CD8-positive, alpha-beta memory T cell (primary cell): ENCODE data around the gene KCNK5. TPM values are rescaled to one million over a fixed set of nuclear protein-coding genes. Genes with fewer than 3 reads are reported as not detected.

ENCODE experiments used
- CTCF ChIA-PET: fragments of 350-600 bp; sonication (Branson Sonifier 250); formaldehyde crosslinking; loops from one replicate; lab custom pipeline; 2021; ENCODE audit warnings: antibody characterized with exemption; lab: Charles Lee
- POLR2A ChIA-PET: fragments of 350-600 bp; sonication (Branson Sonifier 250); formaldehyde crosslinking; loops from one replicate; lab custom pipeline; 2021; ENCODE audit warnings: antibody characterized with exemption; lab: Charles Lee
- DNase-seq, 5 donors: peaks; one replicate each; pipeline versions ENCODE4 v3.0.0 to v3.0.0-alpha.2; 2020 to 2022; ENCODE audit warnings: mixed read lengths in 1 of 5
- H3K27ac ChIP-seq: one replicate; pipeline ENCODE4 v1.7.0; 2013; ENCODE audit warnings: low read depth, mild to moderate bottlenecking, low read length, moderate library complexity
- H3K27me3 ChIP-seq: 2 replicates; pipeline ENCODE4 v1.7.0; 2013; ENCODE audit warnings: low read length, mild to moderate bottlenecking; ENCODE audit not compliant: insufficient read depth, poor library complexity, severe bottlenecking
- H3K36me3 ChIP-seq: 2 replicates; pipeline ENCODE4 v1.7.0; 2013; ENCODE audit warnings: mild to moderate bottlenecking, low read length, moderate library complexity; ENCODE audit not compliant: insufficient read depth
- H3K4me1 ChIP-seq: 2 replicates; pipeline ENCODE4 v1.7.0; 2013; ENCODE audit warnings: mild to moderate bottlenecking, low read length, moderate library complexity; ENCODE audit not compliant: insufficient read depth
- H3K4me3 ChIP-seq: 2 replicates; pipeline ENCODE4 v1.7.0; 2013; ENCODE audit warnings: mild to moderate bottlenecking, low read length
- H3K9me3 ChIP-seq: 2 replicates; pipeline ENCODE4 v1.7.0; 2013; ENCODE audit warnings: mild to moderate bottlenecking, low read length
- H3K27ac Mint-ChIP-seq, 8 donors: one replicate each; pipeline ENCODE4 v1.8.0; 2020 to 2021; ENCODE audit warnings: mixed read lengths in 8 of 8, mild to moderate bottlenecking in 6 of 8, inconsistent platforms in 3 of 8, moderate library complexity in 3 of 8
- H3K27me3 Mint-ChIP-seq, 2 donors: one replicate each; pipeline ENCODE4 v1.8.0; 2020 to 2021; ENCODE audit warnings: mixed read lengths in 2 of 2, mild to moderate bottlenecking in 1 of 2, moderate library complexity in 1 of 2
- H3K36me3 Mint-ChIP-seq, 3 donors: one replicate each; pipeline ENCODE4 v1.8.0; 2020 to 2021; ENCODE audit warnings: mixed read lengths in 3 of 3, inconsistent platforms in 1 of 3, mild to moderate bottlenecking in 1 of 3
- H3K4me1 Mint-ChIP-seq, 3 donors: one replicate each; pipeline ENCODE4 v1.8.0; 2020 to 2021; ENCODE audit warnings: mixed read lengths in 3 of 3, inconsistent platforms in 1 of 3, mild to moderate bottlenecking in 1 of 3
- H3K4me3 Mint-ChIP-seq, 7 donors: one replicate each; pipeline ENCODE4 v1.8.0; 2020 to 2021; ENCODE audit warnings: mixed read lengths in 7 of 7, mild to moderate bottlenecking in 6 of 7, moderate library complexity in 4 of 7, inconsistent platforms in 2 of 7
- H3K9me3 Mint-ChIP-seq, 5 donors: one replicate each; pipeline ENCODE4 v1.8.0; 2020 to 2022; ENCODE audit warnings: mixed read lengths in 5 of 5, mild to moderate bottlenecking in 3 of 5, moderate library complexity in 2 of 5, inconsistent platforms in 1 of 5
- polyA plus RNA-seq: library from polyadenylated mRNA; unstranded; fragments of 300-500 nt; fragmentation: Illumina TruSeq; gene quantifications from one replicate; pipeline ENCODE4 v1.2.3, GENCODE V29; 2021
- total RNA-seq, 2 experiments: library from RNA; stranded (reverse); gene quantifications; one replicate each; pipeline ENCODE4 v1.2.3, GENCODE V29; 2021

The KCNK5 gene
- total and polyA plus RNA-seq, 3 experiments from 2014 or later = 0.97 to 28.4 (median 27.6) TPM

DNA sequence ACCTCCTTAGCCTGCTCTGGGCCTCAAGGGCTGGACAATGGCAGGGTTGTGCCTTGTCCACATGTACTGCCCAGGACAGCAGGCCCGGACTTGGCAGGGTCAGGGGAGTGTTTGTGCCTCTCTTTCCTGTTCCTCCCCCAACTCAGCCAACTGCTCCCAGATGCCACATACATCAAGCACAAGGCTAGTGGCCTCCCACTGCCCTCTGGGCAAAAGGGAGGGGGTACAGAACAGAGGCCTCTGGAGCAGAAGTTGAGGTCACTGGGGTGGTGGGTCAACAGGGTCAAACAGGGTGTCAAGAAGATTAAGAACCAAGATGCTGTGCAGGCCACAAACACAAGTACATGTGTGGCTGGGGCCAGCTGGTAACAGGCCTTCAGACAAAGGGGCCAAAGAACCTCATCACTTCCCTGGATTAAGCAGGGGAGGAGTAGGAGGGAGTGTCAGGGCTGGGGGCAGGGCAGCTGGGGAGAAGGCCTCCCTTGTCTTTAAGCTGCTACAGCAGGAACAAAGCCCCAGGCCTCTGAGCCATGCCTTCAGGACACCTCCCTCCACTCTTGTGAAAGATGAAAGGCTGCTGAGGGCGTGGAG lies 36.0 kb downstream of the KCNK5 start:
- H3K9me3 Mint-ChIP-seq = no peaks in the 10 kb centered on the region
- Histone ChIP-seq H3K36me3 (no peaks in the 10 kb centered on the region), H3K27ac (no peak overlapping the region), H3K27me3 (no peaks in the 10 kb centered on the region), H3K9me3 (no peaks in the 10 kb centered on the region), H3K4me3 (no peak overlapping the region), H3K4me1 (no peaks in the 10 kb centered on the region)
- H3K4me3 Mint-ChIP-seq = no peak overlapping the region
- ChIA-PET POLR2A (no interaction called here), CTCF (no interaction called here)
- peaks cover 4 to 5% (median 5%) of the 10 kb centered on the region in 3 donors for H3K4me1 Mint-ChIP-seq
- H3K27me3 Mint-ChIP-seq = peaks cover 0 to 2% of the 10 kb centered on the region in 2 donors
- peak in 1 of 5 donors; percentile 8 for DNase-seq
- H3K36me3 Mint-ChIP-seq = peaks cover 3 to 26% (median 3%) of the 10 kb centered on the region in 3 donors
- peak overlapping the region in 1 of 8 donors; percentile 17 for H3K27ac Mint-ChIP-seq

DNA sequence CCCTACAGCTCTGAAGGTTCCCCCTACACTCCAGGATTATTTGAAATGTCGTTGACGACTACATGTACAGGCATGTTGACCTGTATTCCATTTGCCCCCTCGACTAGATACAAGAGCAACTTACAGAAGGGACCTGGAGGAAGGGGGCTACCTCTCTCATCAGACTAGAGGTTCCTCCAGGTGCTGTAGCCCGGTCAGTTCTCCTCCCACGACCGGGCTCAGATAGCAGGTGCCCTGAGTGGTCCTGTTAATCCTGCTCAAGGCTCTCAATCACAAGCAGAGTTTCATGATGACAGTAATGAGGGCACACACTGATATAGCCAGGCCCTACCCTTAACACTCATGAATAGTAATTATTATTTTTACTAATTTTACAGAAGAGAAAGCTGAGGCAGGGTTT lies 36.5 kb downstream of the KCNK5 start:
- H3K27ac Mint-ChIP-seq = peak overlapping the region in 1 of 8 donors; percentile 55
- peaks cover 4 to 5% (median 5%) of the 10 kb centered on the region in 3 donors for H3K4me1 Mint-ChIP-seq
- H3K9me3 Mint-ChIP-seq = no peaks in the 10 kb centered on the region
- Histone ChIP-seq H3K27me3 (no peaks in the 10 kb centered on the region), H3K36me3 (no peaks in the 10 kb centered on the region), H3K9me3 (no peaks in the 10 kb centered on the region), H3K4me3 (no peak overlapping the region), H3K4me1 (no peaks in the 10 kb centered on the region), H3K27ac (no peak overlapping the region)
- DNase-seq = no peak
- ChIA-PET POLR2A (no interaction called here), CTCF (interaction anchor here (1.5 to 1.7 kb wide), 2 partner anchors 8 to 110 kb away, joined by 3 to 6 read pairs; no protein-coding TSS in a partner anchor)
- peaks cover 0 to 2% of the 10 kb centered on the region in 2 donors for H3K27me3 Mint-ChIP-seq
- H3K36me3 Mint-ChIP-seq = peaks cover 3 to 26% (median 3%) of the 10 kb centered on the region in 3 donors
- H3K4me3 Mint-ChIP-seq = no peak overlapping the region

GRCh38 chr6:39191236-39191930 lies 37.9 kb downstream of the KCNK5 start:
- Mint-ChIP-seq H3K9me3 (no peaks in the 10 kb centered on the region), H3K4me1 (peaks cover 4 to 5% (median 5%) of the 10 kb centered on the region in 3 donors), H3K27me3 (peaks cover 0 to 2% of the 10 kb centered on the region in 2 donors), H3K27ac (no peak overlapping the region), H3K36me3 (peaks cover 3 to 26% (median 3%) of the 10 kb centered on the region in 3 donors), H3K4me3 (no peak overlapping the region)
- ChIA-PET CTCF (interaction anchor here (1.1 to 2.1 kb wide), 4 partner anchors 9 to 114 kb away, joined by 3 to 15 read pairs (median 4); no protein-coding TSS in a partner anchor), POLR2A (no interaction called here)
- H3K4me3 ChIP-seq = no peak overlapping the region
- H3K4me1 ChIP-seq = no peaks in the 10 kb centered on the region
- H3K36me3 ChIP-seq = no peaks in the 10 kb centered on the region
- H3K27me3 ChIP-seq = no peaks in the 10 kb centered on the region
- peak in 1 of 5 donors; percentile 47 for DNase-seq
- H3K9me3 ChIP-seq = no peaks in the 10 kb centered on the region
- H3K27ac ChIP-seq = no peak overlapping the region

- Mint-ChIP-seq H3K4me1 (peaks cover 4 to 5% (median 5%) of the 10 kb centered on the region in 3 donors), H3K9me3 (no peaks in the 10 kb centered on the region), H3K36me3 (peaks cover 3 to 26% (median 3%) of the 10 kb centered on the region in 3 donors), H3K4me3 (no peak overlapping the region), H3K27me3 (peaks cover 0 to 2% of the 10 kb centered on the region in 2 donors), H3K27ac (no peak overlapping the region)
- Histone ChIP-seq H3K4me1 (no peaks in the 10 kb centered on the region), H3K27me3 (no peaks in the 10 kb centered on the region), H3K9me3 (no peaks in the 10 kb centered on the region), H3K27ac (no peak overlapping the region), H3K4me3 (no peak overlapping the region), H3K36me3 (no peaks in the 10 kb centered on the region)
- peak in 1 of 5 donors; percentile 31 for DNase-seq
- ChIA-PET CTCF (interaction anchor here (1.1 to 2.1 kb wide), 3 partner anchors 11 to 115 kb away, joined by 3 to 15 read pairs (median 4); no protein-coding TSS in a partner anchor), POLR2A (no interaction called here)
Measured at GRCh38 chr6:39190545-39191235, 38.6 kb downstream of the KCNK5 start.

DNA sequence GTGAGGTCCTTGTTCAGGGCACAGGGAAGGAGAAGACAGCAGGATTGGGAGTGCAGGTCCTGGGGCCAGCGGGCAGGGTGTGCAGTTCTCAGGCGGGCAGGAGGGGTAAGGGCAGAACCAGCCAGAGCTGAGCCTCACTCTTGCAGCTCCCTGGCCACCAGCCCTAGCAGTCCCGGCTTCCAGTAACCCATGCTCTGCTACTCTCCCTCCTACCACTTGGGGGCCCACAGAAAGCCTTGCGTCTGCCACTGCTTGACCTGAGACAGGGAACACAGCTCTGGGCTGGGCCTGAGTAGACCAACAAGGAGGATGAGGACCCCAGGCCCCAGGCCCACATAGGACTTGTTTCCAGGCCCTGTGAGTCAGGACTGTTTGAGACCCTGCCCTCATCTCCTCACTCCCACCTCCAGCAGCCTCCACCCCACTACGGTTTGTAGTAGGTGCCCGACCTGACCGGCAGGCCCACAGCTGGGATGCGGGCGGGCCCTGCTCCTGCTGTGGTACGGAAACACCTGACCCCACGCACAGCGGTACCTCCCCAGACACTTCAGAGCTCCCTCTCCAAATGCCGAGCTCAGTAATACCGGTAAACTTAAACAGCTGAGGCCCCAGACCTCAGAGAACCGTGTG lies 39.2 kb downstream of the KCNK5 start:
- DNase-seq = peak in 1 of 5 donors; percentile 46
- H3K27ac ChIP-seq = no peak overlapping the region
- H3K27me3 Mint-ChIP-seq = peaks cover 0 to 2% of the 10 kb centered on the region in 2 donors
- peaks cover 3 to 25% (median 3%) of the 10 kb centered on the region in 3 donors for H3K36me3 Mint-ChIP-seq
- H3K27ac Mint-ChIP-seq = peak overlapping the region in 1 of 8 donors; percentile 26
- peaks cover 4 to 5% (median 5%) of the 10 kb centered on the region in 3 donors for H3K4me1 Mint-ChIP-seq
- H3K4me3 ChIP-seq = no peak overlapping the region
- H3K4me3 Mint-ChIP-seq = no peak overlapping the region
- H3K9me3 Mint-ChIP-seq = no peaks in the 10 kb centered on the region
- CTCF ChIA-PET = interaction anchor here (1.1 to 2.1 kb wide), 4 partner anchors 12 to 115 kb away, joined by 3 to 15 read pairs (median 4); no protein-coding TSS in a partner anchor
- no peaks in the 10 kb centered on the region for H3K36me3 ChIP-seq
- H3K27me3 ChIP-seq = no peaks in the 10 kb centered on the region
- POLR2A ChIA-PET = no interaction called here
- no peaks in the 10 kb centered on the region for H3K4me1 ChIP-seq
- H3K9me3 ChIP-seq = no peaks in the 10 kb centered on the region

GRCh38 chr6:39189131-39189530 lies 40.1 kb downstream of the KCNK5 start:
- H3K4me1 Mint-ChIP-seq = peaks cover 4 to 5% (median 5%) of the 10 kb centered on the region in 3 donors
- no peaks in the 10 kb centered on the region for H3K9me3 ChIP-seq
- no peaks in the 10 kb centered on the region for H3K9me3 Mint-ChIP-seq
- POLR2A ChIA-PET = no interaction called here
- H3K36me3 ChIP-seq = no peaks in the 10 kb centered on the region
- no peaks in the 10 kb centered on the region for H3K27me3 ChIP-seq
- CTCF ChIA-PET = interaction anchor here (1.2 to 2.1 kb wide), 3 partner anchors 13 to 114 kb away, joined by 4 to 15 read pairs (median 4); no protein-coding TSS in a partner anchor
- no peak overlapping the region for H3K4me3 ChIP-seq
- H3K36me3 Mint-ChIP-seq = peaks cover 0 to 16% (median 0%) of the 10 kb centered on the region in 3 donors
- H3K4me1 ChIP-seq = no peaks in the 10 kb centered on the region
- DNase-seq = peak in 1 of 5 donors; percentile 34
- no peaks in the 10 kb centered on the region for H3K27me3 Mint-ChIP-seq
- no peak overlapping the region for H3K27ac ChIP-seq
- no peak overlapping the region for H3K4me3 Mint-ChIP-seq
- peak overlapping the region in 1 of 8 donors; percentile 54 for H3K27ac Mint-ChIP-seq

- POLR2A ChIA-PET = no interaction called here
- no peaks in the 10 kb centered on the region for H3K27me3 Mint-ChIP-seq
- H3K4me1 Mint-ChIP-seq = peaks cover 4 to 5% (median 5%) of the 10 kb centered on the region in 3 donors
- no peaks in the 10 kb centered on the region for H3K9me3 Mint-ChIP-seq
- Histone ChIP-seq H3K4me3 (no peak overlapping the region), H3K27ac (no peak overlapping the region), H3K9me3 (no peaks in the 10 kb centered on the region), H3K4me1 (no peaks in the 10 kb centered on the region), H3K27me3 (no peaks in the 10 kb centered on the region), H3K36me3 (no peaks in the 10 kb centered on the region)
- CTCF ChIA-PET = interaction anchor here (0.6 to 3.3 kb wide), 2 partner anchors 22 to 114 kb away, joined by 4 to 8 read pairs; no protein-coding TSS in a partner anchor
- peak overlapping the region in 3 of 8 donors; percentile 14 to 76 (median 17) for H3K27ac Mint-ChIP-seq
- peaks cover 0 to 11% (median 0%) of the 10 kb centered on the region in 3 donors for H3K36me3 Mint-ChIP-seq
- H3K4me3 Mint-ChIP-seq = no peak overlapping the region
- peak in 1 of 5 donors; percentile 38 for DNase-seq
Measured at GRCh38 chr6:39188571-39188970, 40.7 kb downstream of the KCNK5 start.
